CD8-positive, alpha-beta memory T cell (primary cell): ENCODE data around the gene DPH7. TPM values are rescaled to one million over a fixed set of nuclear protein-coding genes. Genes with fewer than 3 reads are reported as not detected.
A peak's percentile ranks its signal among the peaks of the same experiment; 100 is the strongest.
"Not testable (repeated sequence)": the region's sequence is repeated elsewhere in the genome, so short reads cannot be mapped to it uniquely, and the experiment has no call there.

Source experiments
- CTCF ChIA-PET: fragments of 350-600 bp; sonication (Branson Sonifier 250); formaldehyde crosslinking; loops from one replicate; lab custom pipeline; 2021; ENCODE audit warnings: antibody characterized with exemption; lab: Charles Lee
- POLR2A ChIA-PET: fragments of 350-600 bp; sonication (Branson Sonifier 250); formaldehyde crosslinking; loops from one replicate; lab custom pipeline; 2021; ENCODE audit warnings: antibody characterized with exemption; lab: Charles Lee
- DNase-seq, 5 donors: peaks; one replicate each; pipeline versions ENCODE4 v3.0.0 to v3.0.0-alpha.2; 2020 to 2022; ENCODE audit warnings: mixed read lengths in 1 of 5
- H3K27ac ChIP-seq: one replicate; pipeline ENCODE4 v1.7.0; 2013; ENCODE audit warnings: low read depth, mild to moderate bottlenecking, low read length, moderate library complexity
- H3K27me3 ChIP-seq: 2 replicates; pipeline ENCODE4 v1.7.0; 2013; ENCODE audit warnings: low read length, mild to moderate bottlenecking; ENCODE audit not compliant: insufficient read depth, poor library complexity, severe bottlenecking
- H3K36me3 ChIP-seq: 2 replicates; pipeline ENCODE4 v1.7.0; 2013; ENCODE audit warnings: mild to moderate bottlenecking, low read length, moderate library complexity; ENCODE audit not compliant: insufficient read depth
- H3K4me1 ChIP-seq: 2 replicates; pipeline ENCODE4 v1.7.0; 2013; ENCODE audit warnings: mild to moderate bottlenecking, low read length, moderate library complexity; ENCODE audit not compliant: insufficient read depth
- H3K4me3 ChIP-seq: 2 replicates; pipeline ENCODE4 v1.7.0; 2013; ENCODE audit warnings: mild to moderate bottlenecking, low read length
- H3K9me3 ChIP-seq: 2 replicates; pipeline ENCODE4 v1.7.0; 2013; ENCODE audit warnings: mild to moderate bottlenecking, low read length
- H3K27ac Mint-ChIP-seq, 8 donors: one replicate each; pipeline ENCODE4 v1.8.0; 2020 to 2021; ENCODE audit warnings: mixed read lengths in 8 of 8, mild to moderate bottlenecking in 6 of 8, inconsistent platforms in 3 of 8, moderate library complexity in 3 of 8
- H3K27me3 Mint-ChIP-seq, 2 donors: one replicate each; pipeline ENCODE4 v1.8.0; 2020 to 2021; ENCODE audit warnings: mixed read lengths in 2 of 2, mild to moderate bottlenecking in 1 of 2, moderate library complexity in 1 of 2
- H3K36me3 Mint-ChIP-seq, 3 donors: one replicate each; pipeline ENCODE4 v1.8.0; 2020 to 2021; ENCODE audit warnings: mixed read lengths in 3 of 3, inconsistent platforms in 1 of 3, mild to moderate bottlenecking in 1 of 3
- H3K4me1 Mint-ChIP-seq, 3 donors: one replicate each; pipeline ENCODE4 v1.8.0; 2020 to 2021; ENCODE audit warnings: mixed read lengths in 3 of 3, inconsistent platforms in 1 of 3, mild to moderate bottlenecking in 1 of 3
- H3K4me3 Mint-ChIP-seq, 7 donors: one replicate each; pipeline ENCODE4 v1.8.0; 2020 to 2021; ENCODE audit warnings: mixed read lengths in 7 of 7, mild to moderate bottlenecking in 6 of 7, moderate library complexity in 4 of 7, inconsistent platforms in 2 of 7
- H3K9me3 Mint-ChIP-seq, 5 donors: one replicate each; pipeline ENCODE4 v1.8.0; 2020 to 2022; ENCODE audit warnings: mixed read lengths in 5 of 5, mild to moderate bottlenecking in 3 of 5, moderate library complexity in 2 of 5, inconsistent platforms in 1 of 5
- polyA plus RNA-seq: library from polyadenylated mRNA; unstranded; fragments of 300-500 nt; fragmentation: Illumina TruSeq; gene quantifications from one replicate; pipeline ENCODE4 v1.2.3, GENCODE V29; 2021
- total RNA-seq, 2 experiments: library from RNA; stranded (reverse); gene quantifications; one replicate each; pipeline ENCODE4 v1.2.3, GENCODE V29; 2021

DPH7 gene
- total and polyA plus RNA-seq, 3 experiments from 2014 or later: 31.3 to 38.2 (median 37.3) TPM

GRCh38 chr9:137540536-137540935 lies 38.2 kb downstream of the DPH7 start:
- Mint-ChIP-seq H3K27me3 (no peaks in the 10 kb centered on the region), H3K4me3 (no peak overlapping the region), H3K4me1 (peaks cover 13 to 17% (median 14%) of the 10 kb centered on the region in 3 donors), H3K27ac (no peak overlapping the region), H3K9me3 (peaks cover 0 to 5% (median 0%) of the 10 kb centered on the region in 5 donors), H3K36me3 (no peaks in the 10 kb centered on the region)
- no peak overlapping the region for H3K4me3 ChIP-seq
- ChIA-PET POLR2A (no interaction called here), CTCF (no interaction called here)
- no peaks in the 10 kb centered on the region for H3K27me3 ChIP-seq
- H3K4me1 ChIP-seq: peaks cover 7% of the 10 kb centered on the region
- no peaks in the 10 kb centered on the region for H3K36me3 ChIP-seq
- DNase-seq: peak in 1 of 5 donors; percentile 30
- no peaks in the 10 kb centered on the region for H3K9me3 ChIP-seq
- H3K27ac ChIP-seq: no peak overlapping the region

- Histone ChIP-seq H3K9me3 (no peaks in the 10 kb centered on the region), H3K27me3 (no peaks in the 10 kb centered on the region), H3K4me1 (peaks cover 14% of the 10 kb centered on the region), H3K4me3 (no peak overlapping the region), H3K27ac (no peak overlapping the region), H3K36me3 (no peaks in the 10 kb centered on the region)
- peaks cover 0 to 5% (median 0%) of the 10 kb centered on the region in 5 donors for H3K9me3 Mint-ChIP-seq
- ChIA-PET POLR2A (no interaction called here), CTCF (interaction anchor here (1.5 kb wide), 1 partner anchor 8 kb away, joined by 4 read pairs; no protein-coding TSS in a partner anchor)
- no peaks in the 10 kb centered on the region for H3K27me3 Mint-ChIP-seq
- peak overlapping the region in 1 of 8 donors; percentile 71 for H3K27ac Mint-ChIP-seq
- no peaks in the 10 kb centered on the region for H3K36me3 Mint-ChIP-seq
- peaks cover 22 to 26% (median 23%) of the 10 kb centered on the region in 3 donors for H3K4me1 Mint-ChIP-seq
- peak in 1 of 5 donors; percentile 30 for DNase-seq
- H3K4me3 Mint-ChIP-seq: no peak overlapping the region
These were observed 40.7 kb downstream of the DPH7 start for GRCh38 chr9:137538058-137538457.

DNA sequence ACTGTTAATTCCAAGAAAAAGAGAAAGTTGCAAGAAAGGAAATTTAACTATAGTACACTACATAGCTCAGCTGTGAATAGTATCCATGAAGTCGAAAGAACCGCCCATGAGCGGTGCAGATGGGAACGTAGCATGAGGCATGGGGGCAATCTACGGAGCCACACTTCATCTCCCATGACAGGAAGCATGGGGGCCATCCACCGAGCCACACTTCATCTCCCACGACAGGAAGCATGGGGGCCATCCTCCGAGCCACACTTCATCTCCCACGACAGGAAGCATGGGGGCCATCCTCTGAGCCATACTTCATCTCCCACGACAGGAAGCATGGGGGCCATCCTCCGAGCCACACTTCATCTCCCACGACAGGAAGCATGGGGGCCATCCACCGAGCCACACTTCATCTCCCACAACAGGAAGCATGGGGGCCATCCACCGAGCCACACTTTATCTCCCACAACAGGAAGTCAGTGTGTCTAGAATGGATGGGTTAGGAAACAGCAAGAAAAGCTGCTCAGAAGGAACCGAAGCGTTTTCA lies 42.1 kb downstream of the DPH7 start:
- peaks cover 14% of the 10 kb centered on the region for H3K4me1 ChIP-seq
- CTCF ChIA-PET: interaction anchor here (1.5 to 2.4 kb wide), 3 partner anchors 9 to 15 kb away, joined by 4 to 7 read pairs (median 5); partner anchors contain the start of genes MRPL41 and PNPLA7
- H3K27me3 Mint-ChIP-seq, POLR2A ChIA-PET, H3K9me3 Mint-ChIP-seq, H3K4me3 ChIP-seq, H3K27me3 ChIP-seq, H3K27ac ChIP-seq, H3K4me3 Mint-ChIP-seq, H3K36me3 ChIP-seq, H3K9me3 ChIP-seq, H3K36me3 Mint-ChIP-seq: not testable (repeated sequence)
- H3K4me1 Mint-ChIP-seq: peaks cover 22 to 26% (median 23%) of the 10 kb centered on the region in 3 donors
- peak in 1 of 5 donors; percentile 35 for DNase-seq
- H3K27ac Mint-ChIP-seq: peak overlapping the region in 4 of 8 donors; percentile 40 to 93 (median 54)

DNA sequence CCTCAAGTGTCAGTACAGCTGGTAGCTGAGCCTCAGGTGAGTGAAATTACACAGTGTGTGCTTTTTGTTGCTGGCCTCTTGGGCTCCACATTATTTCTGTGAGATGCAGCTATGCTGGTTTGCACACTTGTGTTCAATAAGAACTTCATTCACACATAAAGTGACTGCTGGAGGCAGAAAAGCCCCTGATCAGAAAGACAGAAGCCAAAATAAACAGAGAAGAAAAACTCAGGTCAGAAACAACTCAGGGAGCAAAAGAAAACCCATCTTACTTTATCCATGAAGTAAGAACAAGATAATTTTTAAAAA lies 43.7 kb downstream of the DPH7 start:
- peaks cover 14% of the 10 kb centered on the region for H3K4me1 ChIP-seq

DNA sequence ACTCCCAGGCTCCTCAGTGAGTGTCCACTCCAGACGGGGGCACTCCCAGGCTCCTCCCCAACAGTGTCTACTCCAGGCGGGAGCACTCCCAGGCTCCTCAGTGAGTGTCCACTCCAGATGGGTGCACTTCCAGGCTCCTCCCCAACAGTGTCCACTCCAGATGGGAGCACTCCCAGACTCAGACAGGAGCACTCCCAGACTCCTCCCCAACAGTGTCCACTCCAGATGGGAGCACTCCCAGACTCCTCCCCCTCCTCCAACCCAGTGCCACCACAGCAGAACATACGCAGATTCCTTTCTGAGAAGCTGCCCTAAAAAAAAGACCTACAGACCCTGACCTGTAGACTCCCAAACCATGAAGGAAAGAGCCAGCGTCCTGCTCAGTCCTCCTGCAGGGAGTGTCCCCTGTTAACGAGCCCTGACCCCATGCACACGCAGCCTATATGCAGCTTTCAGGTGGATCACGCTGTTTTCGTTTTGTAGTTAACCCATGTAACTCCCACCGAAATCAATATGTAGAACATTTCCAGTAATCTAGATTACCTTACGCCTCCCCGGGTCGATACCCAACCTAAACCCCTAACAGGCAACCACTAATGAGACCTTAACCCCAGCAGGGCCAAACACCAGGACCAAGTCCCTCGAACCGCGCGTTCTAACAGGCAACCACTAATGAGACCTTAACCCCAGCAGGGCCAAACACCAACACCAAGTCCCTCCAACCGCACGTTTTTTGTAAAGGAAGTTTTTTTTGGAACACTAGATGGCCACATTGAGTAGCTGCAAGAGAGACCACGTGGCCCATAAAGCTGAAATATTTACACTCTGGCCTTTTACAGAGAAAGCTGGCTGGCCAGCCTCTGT lies 44.2 kb downstream of the DPH7 start:
- Mint-ChIP-seq H3K27ac (peak overlapping the region in 3 of 8 donors; percentile 3 to 82 (median 61)), H3K36me3 (peaks cover 0 to 2% (median 0%) of the 10 kb centered on the region in 3 donors), H3K9me3 (peaks cover 0 to 5% (median 0%) of the 10 kb centered on the region in 5 donors), H3K4me1 (peaks cover 22 to 30% (median 26%) of the 10 kb centered on the region in 3 donors), H3K4me3 (no peak overlapping the region), H3K27me3 (no peaks in the 10 kb centered on the region)
- Histone ChIP-seq H3K9me3 (no peaks in the 10 kb centered on the region), H3K4me3 (no peak overlapping the region), H3K27me3 (no peaks in the 10 kb centered on the region), H3K36me3 (no peaks in the 10 kb centered on the region), H3K27ac (no peak overlapping the region), H3K4me1 (peaks cover 14% of the 10 kb centered on the region)
- ChIA-PET CTCF (interaction anchor here (1.0 to 2.4 kb wide), 3 partner anchors 11 to 18 kb away, joined by 3 to 7 read pairs (median 5); partner anchors contain the start of genes MRPL41 and PNPLA7), POLR2A (no interaction called here)
- DNase-seq: peak in 2 of 5 donors; percentile 17 to 24

More for the DNA sequence above, 43.7 kb downstream of the DPH7 start:
- no peaks in the 10 kb centered on the region for H3K27me3 ChIP-seq
- POLR2A ChIA-PET: no interaction called here
- Mint-ChIP-seq H3K36me3 (peaks cover 0 to 2% (median 0%) of the 10 kb centered on the region in 3 donors), H3K27me3 (no peaks in the 10 kb centered on the region), H3K4me3 (no peak overlapping the region), H3K27ac (peak overlapping the region in 1 of 8 donors; percentile 3), H3K9me3 (peaks cover 0 to 5% (median 0%) of the 10 kb centered on the region in 5 donors), H3K4me1 (peaks cover 22 to 30% (median 26%) of the 10 kb centered on the region in 3 donors)
- H3K27ac ChIP-seq: no peak overlapping the region
- no peaks in the 10 kb centered on the region for H3K36me3 ChIP-seq
- no peaks in the 10 kb centered on the region for H3K9me3 ChIP-seq
- no peak overlapping the region for H3K4me3 ChIP-seq
- DNase-seq: no peak
- CTCF ChIA-PET: interaction anchor here (1.0 to 2.4 kb wide), 3 partner anchors 10 to 17 kb away, joined by 3 to 7 read pairs (median 5); partner anchors contain the start of genes MRPL41 and PNPLA7

DNA sequence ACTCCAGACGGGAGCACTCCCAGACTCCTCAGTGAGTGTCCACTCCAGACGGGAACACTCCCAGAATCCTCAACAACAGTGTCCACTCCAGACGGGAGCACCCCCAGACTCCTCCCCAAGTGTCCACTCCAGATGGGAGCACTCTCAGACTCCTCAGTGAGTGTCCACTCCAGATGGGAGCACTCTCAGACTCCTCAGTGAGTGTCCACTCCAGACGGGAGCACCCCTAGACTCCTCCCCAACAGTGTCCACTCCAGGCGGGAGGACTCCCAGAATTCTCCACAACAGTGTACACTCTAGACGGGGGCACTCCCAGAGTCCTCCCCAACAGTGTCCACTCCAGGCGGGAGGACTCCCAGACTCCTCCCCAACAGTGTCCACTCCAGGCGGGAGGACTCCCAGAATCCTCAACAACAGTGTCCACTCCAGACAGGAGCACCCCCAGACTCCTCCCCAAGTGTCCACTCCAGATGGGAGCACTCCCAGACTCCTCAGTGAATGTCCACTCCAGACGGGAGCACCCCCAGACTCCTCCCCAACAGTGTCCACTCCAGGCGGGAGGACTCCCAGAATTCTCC lies 45.7 kb downstream of the DPH7 start:
- H3K4me3 Mint-ChIP-seq, H3K27ac Mint-ChIP-seq, H3K9me3 Mint-ChIP-seq, DNase-seq, H3K9me3 ChIP-seq, H3K27me3 ChIP-seq, H3K4me3 ChIP-seq, POLR2A ChIA-PET, CTCF ChIA-PET, H3K27me3 Mint-ChIP-seq, H3K36me3 ChIP-seq, H3K27ac ChIP-seq, H3K36me3 Mint-ChIP-seq: not testable (repeated sequence)
- peaks cover 14% of the 10 kb centered on the region for H3K4me1 ChIP-seq
- H3K4me1 Mint-ChIP-seq: peaks cover 22 to 30% (median 26%) of the 10 kb centered on the region in 3 donors

- Mint-ChIP-seq H3K9me3 (peaks cover 0 to 2% (median 0%) of the 10 kb centered on the region in 5 donors), H3K4me1 (peaks cover 12 to 19% (median 12%) of the 10 kb centered on the region in 3 donors), H3K27me3 (no peaks in the 10 kb centered on the region), H3K4me3 (no peak overlapping the region), H3K27ac (no peak overlapping the region), H3K36me3 (peaks cover 0 to 2% (median 0%) of the 10 kb centered on the region in 3 donors)
- H3K4me3 ChIP-seq: no peak overlapping the region
- DNase-seq: no peak
- H3K36me3 ChIP-seq: no peaks in the 10 kb centered on the region
- H3K4me1 ChIP-seq: peaks cover 10% of the 10 kb centered on the region
- ChIA-PET POLR2A (no interaction called here), CTCF (interaction anchor here (1.1 kb wide), 1 partner anchor 109 kb away, joined by 4 read pairs; the partner anchor contains the start of gene EXD3)
- no peaks in the 10 kb centered on the region for H3K9me3 ChIP-seq
- H3K27ac ChIP-seq: no peak overlapping the region
- no peaks in the 10 kb centered on the region for H3K27me3 ChIP-seq
These were observed 47.5 kb downstream of the DPH7 start for GRCh38 chr9:137531099-137531765.
